OCI-M2 (cell line): ENCODE results near the gene AHI1.

Experiments
- DNase-seq: peaks from one replicate; lab custom pipeline; 2025; ENCODE audit not compliant: unreplicated experiment; lab: John Stamatoyannopoulos, UW

The AHI1 gene

DNA sequence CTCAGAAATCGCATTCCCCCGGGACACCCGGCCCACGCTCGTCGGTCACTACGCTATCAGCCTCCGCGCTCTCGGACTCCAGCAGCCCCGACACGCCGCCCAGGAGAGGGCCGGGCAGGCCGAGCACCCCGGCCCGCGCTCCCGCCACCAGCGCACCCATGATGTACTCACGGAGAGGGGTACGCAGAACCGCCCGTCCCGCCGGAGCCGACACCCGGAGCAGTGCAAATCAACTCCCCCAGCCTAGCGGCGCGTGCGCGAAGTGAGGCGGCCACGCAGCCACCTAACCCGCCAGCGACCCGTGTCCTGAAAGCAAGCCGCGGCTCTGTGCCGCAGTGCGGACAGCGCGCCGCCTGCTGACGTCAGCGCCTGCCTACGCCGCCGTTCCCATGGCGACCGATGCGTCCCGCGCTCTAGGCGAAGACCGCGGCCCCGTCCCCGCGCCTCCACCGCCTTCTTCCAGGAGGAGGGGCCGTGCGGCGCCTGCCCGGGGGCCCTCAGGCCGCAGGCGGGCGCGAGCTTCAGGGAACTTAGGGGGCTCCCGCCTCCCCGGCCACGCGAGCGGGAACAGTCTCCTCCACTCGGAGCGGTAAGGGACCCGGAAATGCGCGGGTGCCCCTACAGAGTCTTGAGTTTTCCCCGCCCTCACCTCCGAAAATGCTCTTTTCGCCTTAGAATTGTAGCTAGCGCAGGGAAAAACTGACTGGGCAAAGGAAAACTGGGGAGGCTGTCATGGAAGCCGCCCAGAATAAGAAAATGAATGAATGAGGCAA is at the start of gene AHI1:
TSS of gene AHI1 (minus strand) at position 329 of the 773 bp plus-strand sequence. CDS start 5,503 bp downstream, outside the sequence.
- DNase-seq: peak; percentile 73

DNA sequence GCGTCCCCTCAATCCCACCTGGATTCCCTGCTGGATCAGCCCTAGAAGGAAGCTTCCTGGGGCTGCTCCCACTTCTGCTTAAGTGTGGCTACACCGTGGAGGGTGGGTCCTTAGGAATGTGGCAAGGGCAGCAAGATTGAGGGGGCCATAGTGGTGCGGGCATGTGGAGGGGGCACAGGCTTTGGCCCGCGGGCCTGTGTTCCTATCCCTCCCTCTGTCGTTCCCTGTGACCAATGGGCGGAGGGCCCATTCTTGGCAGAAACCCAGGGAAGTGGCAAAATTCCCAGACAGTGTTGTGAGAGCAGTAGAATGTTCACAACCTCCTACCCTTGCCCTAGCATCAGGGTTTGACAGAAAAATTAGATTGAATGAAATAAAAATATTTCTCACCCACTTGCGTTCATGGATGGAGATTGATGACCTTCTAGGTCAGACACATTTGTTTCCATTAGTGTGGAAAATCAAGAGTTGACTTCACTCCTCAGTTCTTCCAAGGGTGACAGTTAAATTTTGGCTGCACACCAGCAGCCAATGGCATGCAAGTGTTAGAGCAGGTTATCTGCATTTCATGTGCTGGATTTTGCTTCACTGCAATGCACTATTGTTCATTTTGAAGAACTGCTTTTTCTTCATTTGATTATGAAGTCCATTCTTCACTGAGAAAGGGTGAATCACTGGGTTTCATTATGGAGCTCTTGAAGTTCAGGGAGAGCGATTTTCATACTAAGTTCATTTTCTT is 49.3 kb upstream of the AHI1 start:
- DNase-seq: no peak

DNA sequence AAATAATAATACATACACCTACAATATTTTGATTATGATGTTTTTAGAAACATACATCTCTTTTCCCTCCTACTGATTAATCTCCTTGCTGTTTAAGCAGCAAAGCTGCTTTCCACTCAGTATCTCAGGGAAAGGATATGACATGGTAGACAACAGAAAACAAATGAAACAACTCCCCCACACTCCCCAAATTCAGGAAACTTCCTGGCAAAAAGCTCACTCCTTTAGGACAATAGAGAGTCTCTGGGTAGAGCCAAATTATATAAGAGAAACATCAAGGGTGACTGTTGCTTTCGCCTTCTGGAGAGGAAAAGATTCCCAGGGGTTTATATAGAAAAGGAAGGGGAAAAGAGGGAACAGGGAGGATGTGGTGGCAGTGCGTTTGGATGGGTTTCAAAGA is 48.7 kb upstream of the AHI1 start:
- no peak for DNase-seq

DNA sequence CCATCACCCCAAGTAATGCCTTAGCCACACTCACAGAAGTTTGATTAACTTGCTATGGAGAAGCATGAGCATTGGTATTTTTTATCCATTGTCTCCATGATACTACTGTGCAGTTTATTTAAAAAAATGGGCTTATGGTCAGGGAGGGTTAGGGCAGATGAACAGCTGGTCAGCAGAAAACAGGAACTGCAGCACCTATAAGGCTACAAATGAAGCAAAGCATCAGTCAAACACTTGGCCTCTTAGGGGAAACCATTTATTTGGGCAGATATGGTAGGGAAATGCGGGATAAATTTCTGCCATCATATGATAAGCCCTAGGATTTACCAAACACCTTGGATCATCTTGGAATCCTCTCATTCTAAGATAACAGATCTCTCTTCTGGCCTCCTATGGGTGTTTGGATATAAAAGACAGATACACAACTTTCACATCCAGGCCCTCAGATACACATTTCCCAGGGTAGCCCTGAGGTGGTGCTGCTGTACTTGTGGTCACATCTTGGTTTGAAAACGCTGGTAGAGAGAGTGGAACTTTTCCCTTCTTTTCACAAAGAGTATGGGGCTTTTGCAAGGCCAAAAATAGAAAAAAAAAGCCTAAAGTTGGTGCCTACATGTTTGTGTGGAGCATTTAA is 42.8 kb upstream of the AHI1 start:
- DNase-seq: no peak

DNA sequence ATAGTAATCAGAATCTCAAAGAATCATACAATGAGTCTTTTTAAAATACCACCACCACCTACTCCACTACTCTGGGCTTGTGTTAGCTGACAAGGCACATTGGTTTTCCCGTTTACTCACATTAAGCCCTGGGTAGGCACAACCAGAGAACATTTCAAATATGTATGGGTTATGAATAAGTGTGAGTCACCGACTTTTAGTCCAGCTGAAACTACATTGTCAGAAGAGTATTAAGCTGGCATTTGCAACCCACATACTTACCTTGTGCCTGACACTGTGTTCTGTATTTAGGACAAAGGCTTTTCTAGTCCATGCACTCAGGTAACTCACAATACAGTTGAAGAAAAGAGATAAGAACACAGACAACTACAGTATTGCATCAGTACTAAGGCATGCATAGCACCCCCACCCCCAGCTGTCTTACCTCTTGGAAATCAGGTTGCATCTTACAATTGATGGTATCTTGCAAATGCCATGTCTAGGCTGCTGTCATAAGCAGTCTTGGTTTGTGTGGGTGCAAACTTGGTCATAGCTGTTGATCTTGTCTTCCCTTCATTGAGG is 40.3 kb upstream of the AHI1 start:
- no peak for DNase-seq

DNA sequence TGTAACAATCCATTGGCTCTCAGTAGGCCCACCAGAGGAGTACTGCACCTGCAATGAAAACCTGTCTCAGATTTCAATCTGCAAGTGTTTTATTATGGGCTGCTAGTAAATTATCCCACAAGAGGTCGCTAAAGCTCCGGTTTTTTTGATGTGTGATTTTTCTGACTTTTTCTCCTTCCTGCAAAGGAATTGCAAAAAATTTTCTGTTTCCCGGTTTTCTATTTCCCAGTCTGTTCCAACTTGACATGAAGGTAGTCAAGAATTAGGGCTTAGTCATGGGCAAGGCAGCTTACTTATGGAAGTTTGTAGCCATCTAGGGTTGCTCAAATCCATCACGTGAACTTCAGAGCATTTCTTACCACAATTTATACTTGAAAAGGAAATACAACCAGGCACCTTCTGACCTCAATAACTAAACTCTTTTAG is 38.5 kb upstream of the AHI1 start:
- no peak for DNase-seq

DNA sequence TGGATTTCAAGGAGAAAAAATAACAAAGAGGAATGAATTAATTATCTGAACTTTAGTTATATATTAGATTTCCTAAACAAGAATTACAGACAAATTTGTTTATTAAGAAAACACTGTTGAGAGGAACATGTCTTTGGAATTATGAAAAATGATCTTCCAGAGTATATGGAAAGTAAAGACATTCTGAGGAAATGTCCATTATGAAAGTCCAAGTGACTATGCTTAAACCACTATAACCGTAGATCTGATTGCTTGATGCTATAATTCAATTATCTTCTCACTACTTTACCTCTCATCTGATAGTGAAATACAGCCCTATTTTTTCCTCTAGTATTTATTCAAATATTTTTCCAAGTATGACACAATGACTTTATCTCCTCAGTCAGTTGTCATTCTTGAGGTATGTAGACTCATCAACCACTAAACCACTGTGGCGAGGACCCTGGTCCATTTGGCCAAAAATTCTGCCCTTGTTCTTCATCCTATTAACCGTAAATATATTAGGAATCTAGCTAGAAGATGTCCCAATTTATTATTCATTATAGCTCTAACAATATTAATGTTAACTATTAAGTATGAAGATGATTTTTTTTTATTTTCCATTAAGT is 37.3 kb upstream of the AHI1 start:
- DNase-seq: no peak

DNA sequence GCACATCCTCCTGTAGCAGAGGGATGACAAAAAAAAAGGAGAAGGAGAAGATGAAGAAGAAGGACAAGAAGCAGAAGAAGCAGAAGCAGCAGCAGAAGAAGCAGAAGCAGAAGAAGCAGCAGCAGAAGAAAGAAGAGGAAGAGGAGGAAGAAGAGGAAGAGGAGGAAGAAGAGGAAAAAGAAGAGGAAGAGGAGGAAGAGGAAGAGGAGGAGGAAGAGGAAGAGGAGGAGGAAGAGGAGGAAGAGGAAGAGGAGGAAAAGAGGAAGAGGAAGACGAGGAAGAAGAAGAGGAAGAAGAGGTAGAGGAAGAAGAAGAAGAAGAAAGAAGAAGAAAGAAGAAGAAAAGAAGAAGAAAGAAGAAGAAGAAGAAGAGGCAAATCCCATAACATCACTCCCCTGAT is 35.0 kb upstream of the AHI1 start:
- DNase-seq: no peak

DNA sequence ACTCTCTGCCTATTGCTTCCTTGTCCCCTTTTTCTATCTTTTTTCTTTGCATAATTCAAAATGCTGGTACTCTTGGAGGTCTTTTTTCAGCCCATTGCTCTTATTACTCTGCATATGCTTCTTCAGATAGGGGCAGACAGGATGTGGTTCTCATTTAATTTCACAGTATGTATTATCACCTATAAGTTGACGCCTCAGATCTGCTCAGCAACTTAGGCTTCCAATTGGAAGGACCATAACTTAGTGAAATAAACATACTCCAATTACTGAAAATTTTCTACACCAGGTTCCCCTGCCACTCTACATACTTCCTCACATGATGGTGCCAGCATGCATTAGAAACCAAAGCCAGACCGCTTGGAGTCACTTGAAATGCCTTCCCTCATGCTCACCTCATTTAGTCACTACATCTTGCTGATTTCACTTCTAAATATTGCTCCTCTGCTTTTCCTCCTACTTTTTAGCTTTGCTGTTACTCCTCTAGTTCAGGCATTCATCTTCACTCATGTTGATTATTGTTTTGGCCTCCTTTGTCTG is 34.5 kb upstream of the AHI1 start:
- DNase-seq: no peak

DNA sequence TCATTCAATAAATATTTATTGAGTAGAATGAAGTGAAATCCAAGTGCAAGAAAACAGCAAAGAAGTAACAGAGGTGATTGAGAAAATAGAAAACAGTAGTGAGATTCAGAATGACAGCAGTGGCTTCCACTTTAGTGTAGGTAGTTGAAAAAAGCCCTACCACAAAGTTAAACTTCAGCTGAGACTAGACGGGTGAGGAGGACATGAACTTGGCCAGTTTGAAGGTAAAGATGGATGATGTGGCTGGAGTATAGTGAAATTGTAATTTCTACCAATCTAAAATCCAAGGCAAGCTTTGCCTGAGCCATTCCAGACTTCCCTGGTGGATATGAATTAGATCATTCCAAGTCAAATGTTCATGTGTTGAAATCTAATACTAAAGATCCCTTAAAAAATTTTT is 32.6 kb upstream of the AHI1 start:
- no peak for DNase-seq

DNA sequence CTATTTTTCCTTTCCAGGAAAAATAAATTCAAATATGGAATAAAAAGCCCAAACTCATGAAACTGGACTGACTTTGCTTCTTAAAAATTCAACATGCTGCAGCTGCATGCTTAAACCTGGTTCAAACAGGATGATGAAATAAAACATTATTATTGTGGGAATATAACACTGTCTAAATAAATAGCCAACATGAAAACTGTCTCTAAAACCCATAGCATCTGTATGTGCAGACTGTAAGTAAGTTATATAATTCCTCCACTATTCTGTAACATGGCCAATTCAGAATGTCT is 30.4 kb upstream of the AHI1 start:
- DNase-seq: no peak

DNA sequence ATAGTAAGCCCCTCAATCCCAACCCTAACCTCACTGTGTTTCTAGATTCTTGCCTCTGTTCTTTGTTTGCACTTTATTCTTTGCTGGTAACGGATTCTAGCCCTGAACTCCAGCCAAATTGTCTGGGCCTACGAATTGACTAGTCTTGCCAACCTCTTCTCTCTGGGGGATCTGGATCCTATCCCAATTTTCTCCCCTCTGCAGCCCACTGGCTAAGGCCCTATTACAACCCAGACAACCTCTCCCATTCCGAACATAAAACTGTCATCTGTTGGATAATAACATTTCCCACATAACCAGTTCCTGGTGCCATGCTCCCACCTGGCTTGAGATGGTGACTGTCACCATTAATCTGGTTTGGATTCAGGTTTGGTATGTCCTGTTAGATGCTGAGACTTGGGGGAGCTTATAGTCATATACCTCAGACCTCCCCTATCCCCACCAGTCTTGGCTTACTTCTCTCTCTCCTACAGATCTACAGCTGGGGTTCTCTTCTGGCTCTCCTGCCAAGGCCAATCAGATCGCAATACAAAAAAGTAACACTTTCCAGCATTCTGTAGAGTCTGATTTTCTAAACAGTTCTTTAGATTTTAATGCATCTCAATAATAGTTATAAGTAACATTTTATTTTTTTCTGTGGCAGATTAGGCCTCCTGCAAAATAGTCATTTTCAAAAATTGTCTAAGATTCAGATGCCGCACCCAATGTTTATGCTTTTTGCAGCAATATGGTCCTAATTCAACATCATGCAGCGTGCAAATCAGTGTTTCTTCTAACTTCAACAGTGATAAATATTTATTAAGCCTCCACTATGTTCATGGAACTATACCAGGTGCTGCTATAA is 29.8 kb upstream of the AHI1 start:
- DNase-seq: no peak

DNA sequence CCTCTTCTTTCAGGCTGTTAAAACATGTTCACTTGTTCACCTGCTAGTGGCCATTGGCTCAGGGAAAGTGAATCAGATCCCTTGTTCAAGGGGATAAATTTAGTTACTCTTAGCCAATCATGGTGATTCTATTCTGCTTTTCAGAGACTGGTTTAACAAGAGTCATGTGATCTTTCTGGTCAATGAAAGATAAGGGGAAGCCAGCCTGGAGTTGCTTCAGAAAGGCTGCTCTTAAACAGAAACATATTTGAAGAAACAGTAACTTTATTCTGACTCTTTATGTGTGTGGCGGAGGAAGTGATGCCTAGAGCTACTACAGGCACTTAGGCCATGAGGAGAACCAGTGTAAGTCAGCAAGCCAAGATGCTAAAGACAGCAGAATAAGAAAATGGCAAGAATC is 28.1 kb upstream of the AHI1 start:
- DNase-seq: no peak

DNA sequence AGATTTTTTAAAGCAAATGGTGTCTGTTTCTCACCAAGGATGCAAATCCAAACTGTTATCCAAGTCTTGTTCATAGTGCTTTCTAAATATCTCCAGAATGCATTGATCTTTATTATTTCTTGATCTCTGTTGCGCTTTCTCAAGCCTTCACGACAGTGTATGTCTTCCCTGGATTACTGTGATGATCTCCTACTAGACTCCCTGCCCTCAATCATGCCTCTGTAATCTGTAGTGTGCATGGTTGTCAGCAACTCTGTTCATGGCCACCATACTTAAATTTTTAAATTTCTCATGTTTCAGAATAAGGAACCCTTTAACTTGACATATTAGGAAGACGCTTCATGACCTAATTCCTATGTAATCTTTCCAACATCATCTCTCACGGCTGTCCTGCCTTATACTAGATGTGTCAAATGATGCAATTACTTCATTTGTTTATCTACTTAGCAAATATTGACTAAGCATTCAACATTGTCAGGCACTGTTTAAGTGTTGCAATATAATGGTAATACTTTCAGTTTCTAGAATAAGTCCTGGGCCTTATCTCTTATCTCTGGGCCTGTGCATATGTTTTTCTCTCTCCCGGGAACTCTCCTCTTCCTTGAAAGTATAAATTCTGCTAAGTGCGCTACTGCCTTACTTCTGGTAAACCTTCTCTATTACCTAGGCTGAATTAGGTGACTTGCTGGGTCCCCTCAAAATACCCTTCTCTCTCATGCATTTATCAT is 25.6 kb upstream of the AHI1 start:
- no peak for DNase-seq

DNA sequence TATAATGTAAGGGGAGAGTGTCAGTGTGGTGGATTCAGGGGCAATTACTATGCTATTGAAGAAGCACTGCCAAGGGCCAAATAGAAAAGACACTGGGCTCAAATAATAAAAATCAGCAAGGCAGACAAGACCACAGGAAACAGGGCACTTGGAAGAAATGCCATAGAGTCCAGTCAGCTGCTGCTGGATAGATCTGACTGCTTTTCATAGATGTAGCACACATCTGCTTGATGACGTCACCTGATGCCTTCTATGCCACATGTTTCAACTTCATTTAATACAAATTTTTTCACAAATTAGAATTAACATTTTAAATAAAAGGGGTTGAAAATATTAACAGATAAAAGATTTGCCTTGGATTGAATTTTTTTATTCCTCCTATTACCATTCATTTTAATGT is 23.9 kb upstream of the AHI1 start:
- DNase-seq: no peak

DNA sequence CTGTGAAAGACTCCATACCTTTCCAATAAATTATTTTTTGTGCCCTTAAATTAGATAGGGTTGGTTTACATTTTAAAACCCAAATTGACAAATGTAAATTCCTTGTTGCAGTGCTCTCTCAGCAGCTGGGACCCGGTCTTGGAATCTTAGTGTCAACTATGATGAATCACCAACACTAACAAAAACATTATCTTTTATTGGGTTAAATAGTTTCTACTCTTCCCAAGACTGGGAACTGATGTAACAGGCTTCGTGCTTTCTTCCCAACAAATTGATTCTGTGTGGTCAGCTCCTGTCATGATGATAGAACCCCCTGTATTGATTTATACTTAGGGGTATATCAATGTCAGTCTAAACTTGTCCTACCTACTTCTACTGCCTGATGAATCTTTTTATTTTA is 23.2 kb upstream of the AHI1 start:
- no peak for DNase-seq

DNA sequence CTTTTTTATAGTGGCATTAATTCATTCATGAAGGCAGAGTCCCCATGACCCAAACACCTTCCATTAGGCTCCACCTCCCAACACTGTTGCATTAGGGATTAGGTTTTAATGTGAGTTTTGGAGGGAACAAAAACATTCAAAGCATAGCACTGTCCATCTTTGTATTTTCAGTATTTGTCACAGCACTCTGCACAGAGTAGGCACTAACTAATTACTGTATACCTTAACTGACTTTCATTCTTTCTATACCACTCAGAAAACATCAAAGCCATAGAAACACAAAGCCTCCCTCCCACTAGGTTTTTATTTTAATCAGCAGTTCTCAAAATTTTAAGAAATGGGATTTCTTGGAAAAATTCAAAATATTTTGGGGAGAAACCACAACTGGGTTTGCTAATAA is 21.8 kb upstream of the AHI1 start:
- DNase-seq: no peak

DNA sequence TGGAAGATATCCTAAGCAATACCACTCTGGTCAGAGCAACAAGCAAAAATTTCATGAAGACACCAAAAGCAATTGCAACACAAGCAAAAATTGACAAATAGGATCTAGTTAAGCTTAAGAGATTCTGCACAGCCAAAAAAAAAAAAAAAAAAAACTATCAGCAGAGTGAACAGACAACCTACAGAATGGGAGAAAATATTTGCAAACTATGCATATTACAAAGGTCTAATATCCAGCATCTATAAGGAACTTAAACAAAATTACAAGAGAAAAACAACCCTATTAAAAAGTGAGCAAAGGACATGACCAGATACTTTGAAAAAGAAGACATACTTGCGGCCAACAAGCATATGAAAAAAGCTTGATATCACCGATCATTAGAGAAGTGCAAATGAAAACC is 20.0 kb upstream of the AHI1 start:
- no peak for DNase-seq

DNA sequence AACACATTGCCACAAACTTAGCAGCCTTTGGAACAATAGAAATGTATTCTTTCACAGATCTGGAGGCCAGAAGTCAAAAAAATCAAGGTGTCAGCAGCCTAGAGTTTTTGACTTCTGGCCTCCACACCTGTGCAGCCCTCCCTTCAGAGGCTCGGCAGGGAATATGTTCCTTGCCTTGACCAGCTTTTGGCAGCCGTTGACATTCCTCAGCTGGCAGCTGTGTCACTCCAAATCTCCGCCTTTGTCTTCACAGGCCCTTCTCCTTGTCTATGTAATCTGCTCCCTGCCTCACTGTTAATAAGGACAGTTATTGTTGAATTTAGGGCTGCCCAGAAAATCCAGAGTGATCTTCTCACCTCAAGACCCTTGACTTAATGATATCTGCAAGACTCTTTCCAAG is 17.2 kb upstream of the AHI1 start:
- DNase-seq: no peak
